ENCODE results near the gene MKS1.

MKS1 gene

DNA sequence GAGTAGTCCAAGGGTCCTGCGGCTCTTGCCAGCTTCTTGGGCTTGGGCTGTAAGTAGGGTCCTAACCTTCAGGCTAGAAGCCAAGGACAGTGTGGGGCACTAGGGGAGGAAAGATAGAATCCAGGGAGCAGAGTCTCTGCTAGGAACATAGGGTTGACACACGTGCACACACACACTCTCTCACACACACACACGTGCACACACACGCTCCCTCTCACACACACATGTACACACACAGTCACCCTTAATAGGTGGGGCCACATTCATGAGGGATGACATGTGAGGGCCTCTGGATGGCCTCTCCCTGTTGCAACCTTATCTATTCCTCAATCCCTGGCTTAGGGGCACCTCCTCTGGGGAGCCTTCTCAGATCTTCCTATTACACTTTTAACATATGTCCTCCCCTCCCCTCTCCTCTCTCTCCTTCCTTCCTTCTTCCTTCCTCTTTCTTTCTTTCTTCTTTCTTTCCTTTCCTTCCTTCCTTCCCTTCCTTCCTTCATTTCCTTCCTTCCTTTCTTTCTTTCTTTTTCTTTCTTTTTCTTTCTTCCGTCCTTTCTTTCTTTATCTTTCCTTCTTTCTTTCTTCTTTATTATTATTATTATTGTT is 23.4 kb downstream of the MKS1 start:
- DNase-seq, result no peak

DNA sequence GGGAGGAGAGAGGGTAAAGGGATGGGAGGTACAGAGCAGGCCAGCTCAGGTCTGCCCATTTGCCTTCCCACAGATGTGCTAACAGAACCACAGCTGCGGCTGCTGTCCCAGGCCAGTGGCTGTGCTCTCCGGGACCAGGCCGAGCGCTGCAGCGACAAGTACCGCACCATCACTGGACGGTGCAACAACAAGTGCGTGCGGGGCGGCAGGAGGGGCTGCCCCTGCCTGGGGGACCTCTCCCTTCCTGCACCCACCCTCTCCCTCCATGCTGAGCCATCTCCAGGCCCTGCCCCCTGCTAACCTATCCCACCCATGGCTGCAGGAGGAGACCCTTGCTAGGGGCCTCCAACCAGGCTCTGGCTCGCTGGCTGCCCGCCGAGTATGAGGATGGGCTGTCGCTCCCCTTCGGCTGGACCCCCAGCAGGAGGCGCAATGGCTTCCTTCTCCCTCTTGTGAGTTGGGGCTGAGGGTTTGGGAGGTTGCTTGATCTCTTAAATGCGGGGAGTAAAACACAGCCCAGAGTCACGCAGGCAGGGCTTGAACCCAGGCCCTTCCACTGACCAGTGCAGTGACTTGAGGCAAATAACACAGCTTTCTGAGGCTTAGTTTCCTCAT is 25.3 kb downstream of the MKS1 start:
- DNase-seq, result no peak

DNA sequence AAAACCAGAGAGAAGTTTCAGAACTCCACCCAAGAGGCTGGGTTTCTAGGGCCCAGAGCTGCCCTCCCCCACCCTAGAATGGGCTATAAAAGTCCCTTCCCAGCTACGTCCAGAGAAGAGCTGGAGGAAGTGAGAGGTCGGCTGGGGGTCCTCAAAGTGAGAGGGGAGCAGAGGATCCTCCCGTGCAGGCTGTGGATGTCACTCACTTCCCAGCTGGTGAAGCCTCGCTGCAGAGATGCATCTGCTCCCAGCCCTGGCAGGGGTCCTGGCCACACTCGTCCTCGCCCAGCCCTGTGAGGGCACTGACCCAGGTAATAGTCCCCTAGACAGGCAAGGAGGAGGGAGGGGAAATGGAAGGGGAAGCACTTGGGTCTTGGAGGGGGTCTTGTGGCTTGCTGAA is 26.4 kb downstream of the MKS1 start, which contains the start of gene EPX:
Gene EPX, plus strand, starts transcription at position 115 of the 400 bp plus-strand sequence. Its CDS starts 121 bp downstream, at position 236.
- no peak for DNase-seq

DNA sequence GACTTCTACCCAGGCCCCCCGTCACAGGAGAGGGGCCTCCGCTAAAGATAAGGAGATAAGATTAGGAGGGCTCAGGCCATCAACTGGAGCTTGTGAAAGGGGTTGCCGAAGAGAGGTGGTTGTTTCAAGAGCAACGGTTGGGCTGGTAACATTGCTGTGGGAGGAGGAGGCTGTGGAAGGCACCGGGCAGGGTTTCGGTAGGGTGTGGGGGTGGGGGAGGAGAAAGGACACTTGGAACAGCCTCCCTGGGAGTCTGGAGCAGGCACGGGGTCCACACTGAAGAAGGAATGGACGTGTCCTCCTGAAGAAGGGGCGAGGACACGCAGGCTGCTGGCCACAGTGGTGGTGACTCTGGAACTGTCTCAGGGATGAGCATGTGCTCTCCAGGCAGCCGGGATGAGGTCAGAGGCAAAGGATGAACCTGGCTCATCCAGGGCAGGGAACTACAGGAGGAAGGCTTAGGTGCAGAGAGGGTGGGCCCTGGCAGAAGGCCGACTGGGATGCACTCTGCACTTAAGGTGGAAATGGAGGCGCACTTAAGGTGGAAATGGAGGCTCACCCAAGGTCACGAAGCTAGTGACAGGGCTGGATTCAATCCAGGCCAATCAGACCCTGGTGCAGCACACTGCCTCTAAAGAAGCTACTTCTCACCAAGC is 27.7 kb downstream of the MKS1 start:
- no peak for DNase-seq

DNA sequence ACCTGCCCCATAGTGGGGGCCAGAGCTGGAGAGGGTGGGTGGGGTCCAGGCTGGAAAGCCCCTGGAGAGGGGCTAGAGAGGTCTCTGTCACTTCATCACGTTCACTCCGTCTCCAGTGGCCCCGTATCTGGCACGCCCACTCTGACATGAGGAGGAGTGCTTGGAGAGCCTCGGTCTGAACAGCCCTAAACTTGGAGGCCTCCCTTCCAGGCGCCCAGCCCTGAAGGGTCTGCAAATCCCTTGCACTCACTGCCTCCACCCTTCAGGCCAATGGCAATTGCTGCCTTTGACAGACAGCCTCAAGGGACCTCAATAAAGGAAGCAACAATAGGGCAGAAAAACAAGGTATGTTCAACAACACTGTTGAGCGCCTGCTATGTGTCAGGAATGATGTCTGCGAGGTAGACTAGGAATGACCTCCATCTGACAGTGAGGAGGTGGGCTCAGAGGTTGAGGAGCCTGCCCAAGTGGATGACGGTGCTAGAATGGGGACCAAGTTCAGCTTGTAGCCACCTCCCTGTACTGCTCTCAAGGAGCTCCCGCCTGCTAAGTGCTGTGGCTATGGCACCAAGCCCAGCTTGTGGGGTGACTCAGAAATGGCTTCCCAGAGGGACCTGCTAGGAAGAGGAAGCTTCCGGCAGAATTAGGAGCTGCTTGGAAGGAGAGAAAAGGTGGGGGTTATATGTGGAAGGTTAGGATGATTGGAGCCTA is 29.5 kb downstream of the MKS1 start:
- peak; percentile 79 for DNase-seq

DNA sequence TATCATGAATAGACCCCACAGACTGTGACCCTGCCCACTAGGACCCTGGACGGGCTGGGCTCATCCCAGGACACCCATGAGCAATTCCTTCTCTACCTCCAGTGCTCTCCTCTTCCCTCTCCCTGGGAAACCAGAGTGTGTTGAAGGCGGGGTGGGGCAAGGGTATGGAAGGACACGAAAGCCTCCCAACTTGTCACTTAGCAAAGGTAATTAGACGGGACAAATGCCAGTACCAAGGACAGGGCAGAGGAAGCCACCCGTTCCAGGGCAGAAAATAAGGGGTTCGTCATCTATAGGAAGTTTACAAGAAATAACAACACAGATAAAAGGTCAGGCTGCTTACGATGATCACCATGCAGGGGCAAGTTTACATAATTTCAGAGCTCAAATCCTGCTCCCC is 31.4 kb downstream of the MKS1 start:
- DNase-seq, result no peak

DNA sequence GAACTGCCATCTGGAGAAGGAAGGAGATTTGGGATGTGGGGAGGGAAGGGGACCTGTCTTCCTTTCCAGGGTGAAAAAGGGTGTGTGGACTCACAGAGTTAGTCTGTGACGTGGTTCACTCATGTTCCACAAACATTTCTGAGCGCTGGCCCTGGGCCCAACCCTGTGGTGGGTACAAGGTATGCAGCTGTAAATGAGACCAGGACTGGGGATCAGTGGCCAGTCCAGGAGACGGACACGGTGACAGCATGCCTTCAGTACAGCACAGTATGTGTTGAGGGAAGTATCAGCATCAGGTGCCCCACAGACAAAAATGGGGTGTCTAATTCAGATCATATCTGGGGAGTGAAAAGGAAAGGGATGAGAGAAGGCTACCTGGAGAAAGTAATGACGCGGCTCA is 32.0 kb downstream of the MKS1 start:
- no peak for DNase-seq

DNA sequence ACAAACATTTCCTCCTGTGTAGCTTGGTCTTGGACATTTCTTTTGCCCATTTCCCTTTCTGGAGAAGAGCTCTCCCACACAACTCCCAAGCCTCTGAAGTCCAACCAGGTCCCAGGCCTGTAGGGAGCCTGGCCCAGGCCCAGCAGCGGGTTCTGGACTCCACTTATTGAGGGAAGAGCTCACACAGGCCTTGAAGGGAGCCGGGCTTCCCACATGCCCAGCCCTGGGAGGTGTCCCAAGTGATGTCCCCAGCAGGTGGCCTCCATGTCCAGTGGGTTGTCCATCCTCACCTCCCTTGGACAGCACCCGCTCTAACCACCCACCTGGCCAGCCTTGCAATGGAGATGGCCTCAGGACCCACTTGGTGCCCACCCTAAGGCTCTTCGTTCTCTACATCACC is 32.5 kb downstream of the MKS1 start:
- DNase-seq, result no peak

DNA sequence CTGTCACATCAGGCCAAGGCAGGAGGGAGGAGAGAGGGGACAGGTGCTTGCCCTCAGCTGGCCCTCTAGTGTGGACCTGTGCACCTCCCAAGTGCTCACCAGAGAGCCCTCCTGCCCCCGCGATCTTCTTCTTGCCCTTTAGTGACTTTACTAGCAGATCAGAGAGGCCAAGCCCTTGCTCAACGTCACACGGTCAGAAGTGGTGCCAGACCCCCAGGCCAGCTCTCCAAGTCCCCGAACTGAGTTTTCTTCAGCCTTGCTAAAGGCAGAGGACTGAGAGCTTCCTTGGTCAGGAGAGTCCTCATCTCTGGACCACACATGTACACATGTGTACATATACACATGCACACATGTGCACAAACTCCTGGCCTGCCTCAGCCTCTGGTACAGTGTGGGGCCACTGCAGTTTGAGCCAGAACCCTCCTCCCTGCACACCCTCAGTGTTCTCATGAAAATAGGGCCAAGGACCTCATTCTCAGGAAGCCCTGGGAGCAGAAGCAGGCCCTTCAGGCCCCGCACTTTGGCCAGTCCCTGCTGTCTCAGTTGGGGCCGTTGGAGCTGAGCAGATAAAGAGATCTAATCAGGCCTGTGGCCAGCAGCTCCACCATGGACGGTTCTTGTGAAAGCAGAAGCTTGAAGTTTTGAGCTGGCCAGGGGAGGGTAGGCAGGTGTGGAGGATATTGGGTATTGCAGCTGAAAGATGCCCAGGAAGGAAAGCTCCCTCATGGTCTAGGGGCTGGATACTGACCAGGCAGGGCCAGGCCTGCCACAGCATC is 33.9 kb downstream of the MKS1 start:
- DNase-seq, result no peak

DNA sequence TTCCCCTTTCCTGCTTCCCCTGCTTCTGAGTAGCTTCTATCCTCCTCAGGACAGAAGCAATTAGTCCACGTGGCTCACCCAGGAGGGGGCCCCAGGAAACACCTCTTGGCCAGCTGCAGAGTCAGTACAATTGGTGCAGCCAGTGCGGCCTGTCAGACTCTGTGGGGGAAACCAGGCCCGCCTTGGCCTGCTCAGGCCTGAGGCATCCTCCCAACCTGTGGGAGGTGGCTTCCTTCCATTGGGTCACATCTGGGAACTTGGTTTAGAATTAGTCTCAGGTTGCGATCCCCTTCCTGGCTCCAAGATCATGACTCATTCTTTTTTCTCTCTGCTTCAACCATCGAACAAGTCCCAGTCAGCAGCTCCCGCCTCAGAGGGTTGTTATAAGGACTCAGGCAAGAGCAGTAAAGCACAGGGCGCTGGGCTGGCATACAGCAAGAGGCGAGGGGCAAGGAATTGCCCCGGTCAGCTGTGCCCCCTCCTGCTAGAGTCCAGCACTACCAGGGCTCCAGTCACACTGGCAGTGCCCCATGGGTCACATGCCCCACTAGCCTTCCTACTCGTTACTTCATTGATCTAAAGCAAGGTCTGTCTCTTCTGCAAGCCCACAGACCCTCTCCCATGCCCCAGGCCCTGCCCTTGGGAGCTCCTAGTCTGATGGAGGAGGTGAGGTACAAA is 34.6 kb downstream of the MKS1 start:
- DNase-seq, result no peak

DNA sequence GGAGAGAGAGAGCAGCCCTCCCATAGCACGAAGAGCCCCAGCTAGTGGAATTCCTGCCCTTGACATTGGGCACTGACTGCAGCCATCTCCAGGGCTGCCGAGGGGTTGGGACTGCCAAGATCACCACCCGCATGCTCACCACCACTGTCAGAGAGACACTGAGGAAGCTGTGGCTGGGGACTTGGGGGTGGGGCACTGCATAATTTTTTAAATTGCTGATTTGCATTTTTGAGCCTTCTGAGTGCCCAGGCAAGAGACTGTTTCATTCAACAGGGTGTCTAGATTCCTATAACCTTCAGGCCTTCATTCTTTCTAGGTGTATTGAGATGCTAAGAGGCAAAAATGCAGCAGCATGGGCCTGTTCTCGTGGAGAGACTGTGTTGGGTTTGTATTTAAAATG is 35.5 kb downstream of the MKS1 start:
- no peak for DNase-seq

DNA sequence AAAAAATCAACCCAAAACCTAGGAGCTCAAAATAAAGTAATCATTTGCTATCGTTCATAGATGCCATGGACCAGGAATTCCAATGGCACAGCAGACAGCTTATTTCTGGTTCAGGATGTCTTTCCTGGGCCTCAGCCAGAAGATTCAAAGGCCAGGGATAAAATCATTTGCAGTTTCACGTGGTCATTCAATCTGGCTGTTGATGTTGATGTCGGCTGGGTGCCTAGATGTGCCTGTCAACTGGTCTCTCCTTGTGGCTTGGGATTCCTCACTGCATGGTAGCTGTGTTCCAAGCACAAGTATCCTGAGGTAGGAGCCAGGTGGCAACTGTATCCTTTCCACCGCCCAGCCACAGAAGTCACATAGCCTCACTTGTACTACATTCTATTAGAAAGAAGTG is 37.3 kb downstream of the MKS1 start:
- no peak for DNase-seq

DNA sequence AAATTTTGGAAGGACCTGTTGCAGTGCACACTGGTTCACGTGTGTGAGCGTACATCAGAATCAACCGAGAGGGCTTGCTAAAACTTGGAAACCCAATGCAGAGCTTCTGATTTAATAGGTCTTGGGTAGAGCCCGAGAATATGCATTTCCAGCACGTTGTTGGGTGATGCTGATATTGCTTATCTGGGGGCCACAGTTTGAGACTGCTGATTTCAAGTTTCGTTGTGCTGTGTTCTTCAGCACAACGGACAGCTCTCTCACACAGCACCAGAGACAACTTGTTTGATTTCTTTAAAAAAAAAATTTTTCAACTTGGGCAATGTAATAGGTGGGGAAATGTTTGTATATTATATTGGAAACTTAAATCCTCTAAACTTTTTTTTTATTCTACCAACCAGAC is 42.9 kb downstream of the MKS1 start:
- DNase-seq, result no peak

DNA sequence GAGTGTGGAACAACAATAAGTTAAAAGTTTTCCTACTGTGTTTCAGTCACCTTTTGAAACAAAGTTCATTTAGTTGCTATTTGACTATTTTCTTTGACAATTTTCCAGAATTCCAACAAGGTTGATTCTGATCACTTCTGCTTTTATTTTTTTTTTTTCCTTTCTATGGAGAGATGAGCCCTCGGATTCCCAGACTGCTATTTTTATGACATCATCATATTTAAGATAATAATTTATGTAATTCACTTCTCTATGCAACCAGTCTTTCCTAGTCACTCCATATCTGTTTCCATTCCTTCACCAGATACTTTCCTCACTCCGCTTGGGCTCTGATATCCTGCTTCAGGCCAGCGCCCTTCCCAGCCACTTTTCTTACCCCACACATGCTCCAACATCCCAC is 44.2 kb downstream of the MKS1 start:
- no peak for DNase-seq

DNA sequence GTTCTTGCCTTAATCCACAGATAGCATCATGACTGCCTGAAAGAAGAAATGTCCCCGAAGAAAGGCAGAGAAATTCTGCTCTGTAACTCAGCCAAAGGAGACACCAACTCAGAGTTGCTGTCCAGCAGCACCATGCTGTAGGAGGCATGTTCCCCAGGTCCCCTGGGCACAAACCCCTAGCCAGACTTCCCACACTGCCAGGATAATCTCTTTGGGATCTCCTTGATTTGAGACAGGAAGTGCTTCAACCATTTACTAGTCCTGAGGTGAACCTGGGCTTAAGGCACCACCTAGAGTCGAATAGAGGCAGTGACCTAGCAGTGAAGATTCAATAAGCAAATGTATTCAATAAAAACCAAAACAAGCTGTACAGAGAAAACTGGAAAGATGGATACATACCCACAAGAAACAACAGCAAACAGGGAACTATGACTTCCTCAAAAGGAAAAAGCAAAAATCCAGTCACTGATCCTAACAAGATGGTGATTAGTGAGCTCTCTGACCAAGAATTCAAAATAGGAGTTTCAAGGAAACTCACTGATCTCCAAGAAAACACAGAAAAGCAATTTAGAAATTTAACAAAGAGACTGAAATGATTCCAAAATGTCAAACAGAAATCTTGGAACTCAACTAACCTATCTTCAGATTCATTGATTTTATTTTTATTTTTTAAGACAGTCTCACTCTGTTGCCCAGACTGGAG is 46.5 kb downstream of the MKS1 start:
- no peak for DNase-seq

DNA sequence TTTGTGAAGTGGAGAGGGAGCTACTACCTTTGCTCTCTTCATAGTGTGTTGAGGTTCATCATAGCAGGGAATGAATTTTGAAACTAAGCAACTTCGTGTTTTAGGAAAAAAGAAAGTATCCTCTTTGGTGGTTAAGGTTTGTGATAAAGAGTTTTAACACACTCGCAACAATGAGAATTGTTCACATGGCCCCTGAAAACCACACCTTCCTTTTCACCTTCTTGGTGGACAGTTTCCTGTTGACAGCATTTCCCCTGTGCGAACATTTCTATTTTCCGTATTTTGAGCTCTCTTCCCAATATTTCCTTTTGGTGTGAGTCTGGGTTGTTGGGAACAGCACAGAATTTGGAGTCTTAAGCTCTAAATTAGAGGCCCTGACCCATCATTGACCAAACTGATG is 48.4 kb downstream of the MKS1 start:
- DNase-seq, result no peak

DNA sequence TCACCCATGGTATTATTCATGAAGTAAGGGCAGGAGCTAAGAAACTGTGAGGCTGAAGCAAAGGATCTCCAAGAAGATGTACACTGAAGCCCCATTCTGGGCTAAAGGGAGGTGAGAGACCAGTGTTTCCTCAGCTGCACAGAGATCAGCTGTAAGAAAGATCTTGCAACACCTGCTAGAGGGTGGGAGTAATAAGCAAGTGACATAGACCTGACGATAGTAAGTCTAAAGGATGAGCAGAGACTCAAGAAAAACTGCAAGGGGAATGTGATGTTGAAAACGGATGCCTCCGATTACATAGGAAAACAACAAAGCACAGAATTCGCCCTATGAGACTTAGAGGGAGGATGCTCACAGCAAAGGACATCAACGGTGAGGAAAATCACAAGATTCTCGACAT is 52.4 kb downstream of the MKS1 start, which contains the start of gene OR4D2:
Gene OR4D2, plus strand, starts transcription at position 301 of the 400 bp plus-strand sequence. CDS start 2,674 bp downstream, outside the sequence.
- no peak for DNase-seq

DNA sequence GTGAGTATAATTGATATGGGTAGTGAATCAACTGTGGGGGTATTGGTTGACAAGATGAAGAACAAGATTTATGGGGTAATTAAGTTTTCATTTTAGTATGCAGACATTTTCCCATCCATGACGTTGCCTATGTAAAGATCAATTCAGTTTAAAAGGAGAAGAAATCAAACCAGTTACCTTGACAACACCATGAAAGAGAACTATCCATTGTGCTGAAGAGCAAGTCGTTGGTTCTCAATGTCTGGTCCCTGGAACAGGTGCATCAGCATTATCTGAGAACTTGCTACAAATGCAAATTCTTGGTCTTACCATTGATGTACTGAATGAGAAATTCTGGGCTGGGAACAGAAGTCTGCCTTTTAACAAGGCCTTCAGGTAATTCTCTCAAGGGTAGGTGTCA is 53.1 kb downstream of the MKS1 start:
- no peak for DNase-seq

DNA sequence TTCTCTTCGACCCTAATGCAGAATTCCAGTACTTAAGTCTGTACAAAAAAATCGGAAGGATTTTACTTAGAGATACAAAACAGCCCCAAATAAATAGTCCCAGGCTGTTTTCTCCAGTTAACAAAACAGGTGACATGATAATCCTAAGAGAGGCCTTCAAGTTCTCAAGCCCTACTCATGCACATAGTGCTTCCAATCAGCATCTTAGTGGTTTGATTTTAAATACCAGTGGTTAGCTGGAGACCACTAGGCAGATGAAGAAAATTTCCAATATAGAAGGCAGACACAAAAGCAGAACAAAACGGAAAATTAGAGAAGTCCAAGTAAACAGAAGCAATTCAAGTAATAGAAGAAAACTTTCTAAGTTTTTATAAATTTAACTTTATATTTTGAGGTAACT is 57.5 kb downstream of the MKS1 start:
- no peak for DNase-seq

DNA sequence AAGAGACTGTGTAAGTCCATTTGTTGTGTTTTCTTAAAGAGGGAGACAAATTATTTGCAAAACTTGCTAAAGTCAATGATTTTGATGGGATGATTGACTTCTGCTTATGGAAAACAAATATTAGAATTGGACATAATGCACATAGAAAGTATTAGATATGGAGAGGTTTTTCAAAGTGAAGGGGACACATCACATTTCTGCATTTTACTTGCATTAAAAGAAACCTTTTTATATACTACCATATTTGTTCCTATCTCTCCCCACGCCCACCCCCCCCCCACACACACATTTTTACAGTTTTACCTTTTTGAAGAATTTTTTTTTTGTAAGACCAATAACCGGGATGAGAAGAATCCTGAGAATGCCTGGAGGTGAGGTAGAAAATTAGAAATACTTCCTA is 60.9 kb downstream of the MKS1 start:
- no peak for DNase-seq

Measured in T1000 (cell line).